ENCODE data around the gene PROM1. TPM values are rescaled to one million over a fixed set of nuclear protein-coding genes. Genes with fewer than 3 reads are reported as not detected.

Gene PROM1
- total RNA-seq, 1 donor from 2014 or later = 2.9 TPM

GRCh38 chr4:15983610-15984009 lies 100.2 kb downstream of the PROM1 start:
- H3K9me3 ChIP-seq (replicated peaks) = no peaks in the 10 kb centered on the region
- peaks cover 15% of the 10 kb centered on the region for H3K36me3 ChIP-seq
- no peaks in the 10 kb centered on the region for H3K27me3 ChIP-seq (ENCODE audit: low read depth)
- H3K4me1 ChIP-seq = no peaks in the 10 kb centered on the region
- TF ChIP-seq CTCF (IDR thresholded peaks at IDR 0.05; ENCODE audit: borderline replicate concordance) = no peak
- H3K27ac ChIP-seq (replicated peaks) = no peak overlapping the region
- intact Hi-C loops (cut with micrococcal nuclease) = no loop called here
- no peak for DNase-seq
- H3K4me3 ChIP-seq = no peak overlapping the region

GRCh38 chr4:15982842-15983524 lies 100.8 kb downstream of the PROM1 start:
- intact Hi-C loops (cut with micrococcal nuclease) = no loop called here
- no peak for DNase-seq
- no peak for TF ChIP-seq CTCF (IDR thresholded peaks at IDR 0.05; ENCODE audit: borderline replicate concordance)

DNA sequence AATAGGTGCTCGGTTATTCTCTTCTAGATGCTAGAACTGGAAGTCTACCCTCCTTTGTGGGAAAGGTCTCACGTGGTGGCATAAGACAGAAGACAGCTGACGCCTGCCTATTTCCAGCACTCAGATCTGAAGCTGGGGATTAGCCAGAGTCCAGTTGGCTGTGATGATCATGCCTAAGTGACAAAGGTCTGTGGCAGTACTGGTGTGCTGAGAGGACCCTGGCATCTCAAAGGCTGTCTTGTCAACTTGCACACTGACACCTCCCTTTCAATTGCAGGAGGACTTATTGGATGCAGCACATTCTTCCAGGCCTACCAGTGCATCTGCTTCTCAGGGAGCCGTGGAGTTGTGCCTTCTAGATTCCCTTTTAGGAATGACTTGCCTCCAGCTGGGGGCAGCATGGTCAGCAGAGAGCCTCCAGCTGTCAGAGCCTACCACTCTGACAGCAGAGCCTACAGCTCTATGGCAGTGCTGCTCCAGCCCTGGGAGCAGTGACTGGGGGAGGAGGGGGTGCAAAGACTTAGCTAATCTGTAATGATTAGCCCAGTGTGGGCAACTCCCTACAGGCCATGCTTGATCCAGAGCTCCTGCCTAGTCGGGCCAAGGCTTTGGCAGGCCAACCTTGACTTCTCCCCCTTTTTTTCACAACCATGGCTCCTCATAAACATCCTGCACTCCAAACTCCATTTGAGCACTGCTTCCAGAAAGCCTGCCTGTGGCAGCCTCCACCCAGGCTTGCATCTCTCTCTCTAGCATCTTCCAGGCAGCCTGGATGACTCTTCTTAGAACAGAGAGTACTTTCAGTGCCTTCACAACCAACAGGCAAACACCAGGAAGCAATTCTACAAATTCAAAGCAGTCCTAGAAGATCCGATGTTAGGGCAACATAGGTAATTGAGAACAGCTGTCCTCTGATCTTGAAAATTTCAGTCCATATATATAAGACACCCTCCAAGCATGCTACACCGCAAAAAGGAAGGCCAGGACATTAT lies 107.1 kb downstream of the PROM1 start:
- Histone ChIP-seq H3K4me3 (no peak overlapping the region), H3K9me3 (replicated peaks) (no peaks in the 10 kb centered on the region), H3K27me3 (ENCODE audit: low read depth) (no peaks in the 10 kb centered on the region), H3K4me1 (peaks cover 11% of the 10 kb centered on the region), H3K36me3 (no peaks in the 10 kb centered on the region), H3K27ac (replicated peaks) (peak overlapping the region; percentile 19)
- intact Hi-C loops (cut with micrococcal nuclease) = no loop called here
- DNase-seq = no peak
- peak; percentile 19 for TF ChIP-seq CTCF (IDR thresholded peaks at IDR 0.05; ENCODE audit: borderline replicate concordance)

More at GRCh38 chr4:15982842-15983524, 100.8 kb downstream of the PROM1 start:
- Histone ChIP-seq H3K36me3 (peaks cover 15% of the 10 kb centered on the region), H3K4me3 (no peak overlapping the region), H3K9me3 (replicated peaks) (no peaks in the 10 kb centered on the region), H3K4me1 (no peaks in the 10 kb centered on the region), H3K27ac (replicated peaks) (no peak overlapping the region), H3K27me3 (ENCODE audit: low read depth) (no peaks in the 10 kb centered on the region)

DNA sequence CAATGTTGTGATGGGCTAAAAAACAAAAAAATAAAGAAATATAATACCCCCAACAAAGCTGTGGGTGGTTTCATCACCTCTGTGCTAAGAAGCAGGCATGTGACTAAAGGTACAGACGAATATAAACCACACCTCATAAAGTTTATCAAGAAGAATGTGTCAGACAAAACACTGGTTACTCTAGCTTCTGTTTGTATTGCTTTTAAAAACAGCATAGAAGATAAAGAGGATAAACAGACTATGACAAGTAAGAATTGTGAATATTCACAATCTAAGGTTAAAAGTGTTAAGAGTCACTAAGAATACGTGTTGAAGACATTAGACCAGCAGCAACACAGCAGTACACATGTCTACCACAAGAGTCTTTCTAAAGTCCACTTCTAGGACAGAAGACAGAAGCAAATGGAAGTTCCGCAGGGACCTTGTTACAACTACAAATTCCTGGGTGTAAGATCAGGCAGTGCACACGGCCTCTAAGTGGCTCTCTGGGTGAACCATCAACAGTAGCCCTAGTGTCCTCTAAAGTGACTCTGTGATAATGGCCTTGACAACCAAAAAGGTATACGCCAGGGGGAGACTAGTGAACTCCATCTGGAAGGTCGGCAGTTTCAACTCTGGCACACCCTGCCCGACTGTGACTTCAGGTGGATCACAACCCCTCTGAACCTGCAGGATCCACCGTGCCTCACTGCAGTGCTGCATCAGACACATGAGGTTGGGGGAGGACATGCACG lies 112.6 kb downstream of the PROM1 start:
- Histone ChIP-seq H3K9me3 (replicated peaks) (peaks cover 2% of the 10 kb centered on the region), H3K4me3 (no peak overlapping the region), H3K4me1 (peaks cover 2% of the 10 kb centered on the region), H3K36me3 (peaks cover 5% of the 10 kb centered on the region), H3K27me3 (ENCODE audit: low read depth) (no peaks in the 10 kb centered on the region), H3K27ac (replicated peaks) (no peak overlapping the region)
- no peak for TF ChIP-seq CTCF (IDR thresholded peaks at IDR 0.05; ENCODE audit: borderline replicate concordance)
- DNase-seq = no peak
- intact Hi-C loops (cut with micrococcal nuclease) = no loop called here

All from left ventricle myocardium inferior (tissue), 1 donor.